GM12878 (cell line): ENCODE data around the gene COPZ1. TPM values are rescaled to one million over a fixed set of nuclear protein-coding genes. Genes with fewer than 3 reads are reported as not detected.

ENCODE experiments used
- ATAC-seq: fragments of 200-7000 bp; cut with Tn5 transposase; 3 replicates; pipeline ENCODE4 v1.9.1; 2020; ENCODE audit warnings: mild to moderate bottlenecking, moderate library complexity
- BruUV-seq: library from RNA; stranded (reverse); fragments of 400-500 nt; replicated peaks from 2 replicates; lab custom pipeline; 2021; lab: Mats Ljungman, UMichigan
- CTCF ChIA-PET: fragments of 300-600 bp; sonication (Branson Sonifier 250); formaldehyde crosslinking; extraction: SDS; loops from one replicate; lab custom pipeline; 2021; ENCODE audit warnings: inconsistent platforms; lab: Yijun Ruan, JAX
- POLR2A ChIA-PET: fragments of 350-600 bp; formaldehyde crosslinking; extraction: SDS; loops from one replicate; lab custom pipeline; 2021; ENCODE audit warnings: inconsistent platforms; lab: Charles Lee
- RAD21 ChIA-PET: fragments of 300-600 bp; sonication (Branson Sonifier 250); formaldehyde crosslinking; loops from one replicate; lab custom pipeline; 2023; ENCODE audit warnings: antibody characterized with exemption; ENCODE audit not compliant: unreplicated experiment; lab: Charles Lee
- SMC1A ChIA-PET: fragments of 300-600 bp; sonication (Branson Sonifier 250); formaldehyde crosslinking; loops from one replicate; lab custom pipeline; 2023; ENCODE audit not compliant: unreplicated experiment, uncharacterized antibody; lab: Charles Lee
- DNase-seq: peaks from one replicate; pipeline ENCODE4 v3.0.0-alpha.2; 2011; ENCODE audit warnings: low read depth, low spot score
- FAIRE-seq: peaks from 3 replicates; lab custom pipeline; 2011; peaks lifted over from hg19 to GRCh38; lab: Jason Lieb, UNC
- H2AFZ ChIP-seq: 2 replicates; pipeline ENCODE4 v1.6.0; 2011; ENCODE audit warnings: low read depth, low read length, control low read depth; ENCODE audit not compliant: control insufficient read depth
- H3K27ac ChIP-seq: 2 replicates; pipeline ENCODE4 v1.5.1; 2011; ENCODE audit warnings: control low read depth; ENCODE audit not compliant: control insufficient read depth, insufficient read depth
- H3K27me3 ChIP-seq, 2 experiments: replicated peaks in 1 of 2; 2 replicates each; pipeline versions ENCODE4 v1.6.0 to v1.6.1; 2011; ENCODE audit warnings: low read length in 1 of 2; ENCODE audit not compliant: control insufficient read depth in 2 of 2, insufficient read depth in 2 of 2
- H3K36me3 ChIP-seq, 2 experiments: 2 replicates each; pipeline ENCODE4 v1.5.1; 2011; ENCODE audit warnings: low read length in 1 of 2; ENCODE audit not compliant: control insufficient read depth in 2 of 2, insufficient read depth in 2 of 2
- H3K4me1 ChIP-seq: 2 replicates; pipeline ENCODE4 v1.6.1; 2011; ENCODE audit warnings: mild to moderate bottlenecking, low read length, moderate library complexity, mixed read lengths; ENCODE audit not compliant: control insufficient read depth, insufficient read depth
- H3K4me2 ChIP-seq: 2 replicates; pipeline ENCODE4 v1.6.0; 2011; ENCODE audit warnings: control low read depth; ENCODE audit not compliant: control insufficient read depth, insufficient read depth
- H3K4me3 ChIP-seq: fragments of 200-600 bp; sonication (generic); 2 replicates; pipeline ENCODE4 v1.5.1; 2016
- H3K79me2 ChIP-seq: 2 replicates; pipeline ENCODE4 v1.6.0; 2011; ENCODE audit warnings: low read length; ENCODE audit not compliant: control insufficient read depth, insufficient read depth
- H3K9ac ChIP-seq: 2 replicates; pipeline ENCODE4 v1.8.0; 2011; ENCODE audit warnings: low read length, control low read depth, mixed read lengths; ENCODE audit not compliant: control insufficient read depth, insufficient read depth
- H3K9me3 ChIP-seq: replicated peaks from 3 replicates; pipeline ENCODE4 v1.5.1; 2011; ENCODE audit warnings: mild to moderate bottlenecking, low read length; ENCODE audit not compliant: control insufficient read depth, insufficient read depth
- H4K20me1 ChIP-seq: 2 replicates; pipeline ENCODE4 v1.6.0; 2011; ENCODE audit not compliant: control insufficient read depth, insufficient read depth
- FOS ChIP-seq: IDR thresholded peaks from 3 replicates; pipeline ENCODE4 v1.6.1; 2011; ENCODE audit warnings: borderline replicate concordance; ENCODE audit not compliant: insufficient read length; ENCODE audit errors: extremely low read depth
- HCFC1 ChIP-seq: fragments of 150-350 bp; IDR thresholded peaks from 2 replicates; pipeline ENCODE4 v1.6.1; 2014; ENCODE audit warnings: low read length
- IRF4 ChIP-seq: IDR thresholded peaks from 2 replicates; pipeline ENCODE4 v1.6.1; 2011; ENCODE audit warnings: low read depth, low read length
- JUNB ChIP-seq: IDR thresholded peaks from 2 replicates; pipeline ENCODE4 v1.6.1; 2016; ENCODE audit warnings: antibody characterized with exemption, mild to moderate bottlenecking
- MEF2B ChIP-seq: fragments of 450-650 bp; IDR thresholded peaks from 2 replicates; pipeline ENCODE4 v1.6.1; 2018; ENCODE audit warnings: mild to moderate bottlenecking, moderate library complexity; ENCODE audit not compliant: partially characterized antibody, poor library complexity, severe bottlenecking
- MTA3 ChIP-seq: IDR thresholded peaks from 2 replicates; pipeline ENCODE4 v1.6.1; 2012; ENCODE audit warnings: low read length, inconsistent platforms, borderline replicate concordance
- NR2C1 ChIP-seq: fragments of 450-650 bp; IDR thresholded peaks from 2 replicates; pipeline ENCODE4 v1.6.1; 2017; ENCODE audit warnings: antibody characterized with exemption, mild to moderate bottlenecking, moderate library complexity
- ZNF217 ChIP-seq: fragments of 450-650 bp; IDR thresholded peaks from 2 replicates; pipeline ENCODE4 v1.6.1; 2017; ENCODE audit warnings: antibody characterized with exemption, mild to moderate bottlenecking
- WGBS: methylation state at CpG from one replicate; pipeline ENCODE4 v1.1.6; 2016; ENCODE audit warnings: low lambda C conversion rate; ENCODE audit not compliant: insufficient replicate concordance, insufficient coverage; ENCODE audit errors: missing lambda C conversion rate; 5-methylcytosine and 5-hydroxymethylcytosine counted together
- in situ Hi-C: fragments of 300-500 bp; cut with MboI; formaldehyde crosslinking; loops from 9 replicates; pipeline ENCODE4 v1.14.3; 2018; ENCODE audit warnings: mixed read lengths
- intact Hi-C: fragments of 100-400 bp; cut with micrococcal nuclease; formaldehyde crosslinking; loops from one replicate; pipeline ENCODE4 v1.14.2; 2022; ENCODE audit not compliant: unreplicated experiment
- polyA plus RNA-seq, 11 experiments: library from polyadenylated mRNA; depleted of rRNA in 4 of 11; unstranded in 6 of 11; stranded (reverse) in 5 of 11; fragments of >200 nt; fragmentation: Nextera tagmentation in 4 of 11; fragmentation: Illumina TruSeq in 1 of 11; extraction: Ambion mirVana in 4 of 11; extraction: Trizol in 1 of 11; gene quantifications; 1 replicate in 1 of 11; 2 replicates in 10 of 11; pipeline versions ENCODE4 v1.2.1 to v1.2.3, GENCODE V29; 2011 to 2016; ENCODE audit warnings: inconsistent platforms in 2 of 11, missing spikeins in 2 of 11, low read depth in 1 of 11
- total RNA-seq, 4 experiments: library from RNA; depleted of rRNA in 3 of 4; stranded (reverse); fragments of >200 nt in 3 of 4; fragmentation: Illumina TruSeq in 1 of 4; extraction: Trizol in 1 of 4; gene quantifications; 2 replicates each; pipeline versions ENCODE4 v1.2.1 to v1.2.3, GENCODE V29; 2013 to 2021
- TF ChIP-seq, protein P1 (sequence below): IDR thresholded peaks from 2 replicates; pipeline ENCODE4 v1.6.1; 2012; ENCODE audit warnings: low read length, inconsistent platforms
- TF ChIP-seq, protein P2 (sequence below): IDR thresholded peaks from 2 replicates; pipeline ENCODE4 v1.6.1; 2011; ENCODE audit warnings: low read depth, mild to moderate bottlenecking, low read length, moderate library complexity, borderline replicate concordance; ENCODE audit errors: extremely low read depth

The COPZ1 gene
- total and polyA plus RNA-seq, 10 of the 15 experiments (the other 5 are each of a cell fraction or from before 2014, with no cell fraction given), result 112 to 378 (median 184) TPM

DNA sequence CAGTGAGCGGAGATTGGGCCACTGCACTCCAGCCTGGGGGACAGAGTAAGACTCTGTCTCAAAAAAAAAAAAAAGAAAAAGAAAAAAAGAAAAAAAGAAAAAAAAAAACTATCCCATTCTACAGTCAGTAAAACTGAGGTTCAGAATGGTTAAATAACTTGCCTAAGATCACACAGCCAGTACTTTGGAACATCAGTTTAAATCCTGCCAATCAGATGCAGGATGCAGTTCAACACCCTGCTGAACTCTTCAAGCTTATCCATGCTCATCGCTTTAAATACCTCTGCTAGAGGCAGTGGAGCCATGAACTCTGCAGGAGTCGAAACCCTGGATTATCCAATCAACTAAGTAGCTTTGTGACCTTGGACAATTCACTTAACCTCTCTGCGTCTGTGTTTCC lies 56.2 kb downstream of the COPZ1 start:
- intact Hi-C loops, result no loop called here
- no peak for FAIRE-seq
- Histone ChIP-seq H4K20me1 (no peaks in the 10 kb centered on the region), H2AFZ (no peak overlapping the region), H3K4me1 (peaks cover 14% of the 10 kb centered on the region), H3K36me3 (no peaks in the 10 kb centered on the region), H3K27me3 (no peaks in the 10 kb centered on the region), H3K9me3 (no peaks in the 10 kb centered on the region), H3K27ac (no peak overlapping the region), H3K79me2 (no peaks in the 10 kb centered on the region), H3K4me2 (no peak overlapping the region), H3K9ac (no peak overlapping the region), H3K4me3 (no peak overlapping the region)
- ChIA-PET POLR2A (interaction anchor here (0.7 to 0.9 kb wide), 2 partner anchors 8 to 107 kb away, joined by 3 to 4 read pairs; no protein-coding TSS in a partner anchor), SMC1A (interaction anchor here (1.0 to 4.1 kb wide), 8 partner anchors 12 to 89 kb away, joined by 3 to 17 read pairs (median 4); partner anchors contain the start of genes COPZ1 and ITGA5), RAD21 (interaction anchor here (0.7 to 2.5 kb wide), 7 partner anchors 12 to 165 kb away, joined by 3 to 16 read pairs (median 5); partner anchors contain the start of gene COPZ1), CTCF (interaction anchor here (0.6 to 6.4 kb wide), 31 partner anchors 9 to 365 kb away, joined by 3 to 66 read pairs (median 7); partner anchors contain the start of genes CBX5, COPZ1 and NCKAP1L)
- WGBS, result 57% methylated on average over 4 of the region's 4 CpGs
- DNase-seq, result no peak
- ATAC-seq, result no peak
- BruUV-seq, result no TSS peak
- in situ Hi-C loops, result no loop called here
- TF ChIP-seq MEF2B (no peak), NR2C1 (no peak), FOS (no peak), JUNB (no peak), IRF4 (no peak), HCFC1 (no peak), ZNF217 (no peak), MTA3 (no peak)
- TF ChIP-seq, protein P1, sequence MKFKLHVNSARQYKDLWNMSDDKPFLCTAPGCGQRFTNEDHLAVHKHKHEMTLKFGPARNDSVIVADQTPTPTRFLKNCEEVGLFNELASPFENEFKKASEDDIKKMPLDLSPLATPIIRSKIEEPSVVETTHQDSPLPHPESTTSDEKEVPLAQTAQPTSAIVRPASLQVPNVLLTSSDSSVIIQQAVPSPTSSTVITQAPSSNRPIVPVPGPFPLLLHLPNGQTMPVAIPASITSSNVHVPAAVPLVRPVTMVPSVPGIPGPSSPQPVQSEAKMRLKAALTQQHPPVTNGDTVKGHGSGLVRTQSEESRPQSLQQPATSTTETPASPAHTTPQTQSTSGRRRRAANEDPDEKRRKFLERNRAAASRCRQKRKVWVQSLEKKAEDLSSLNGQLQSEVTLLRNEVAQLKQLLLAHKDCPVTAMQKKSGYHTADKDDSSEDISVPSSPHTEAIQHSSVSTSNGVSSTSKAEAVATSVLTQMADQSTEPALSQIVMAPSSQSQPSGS, result no peak
- TF ChIP-seq, protein P2, sequence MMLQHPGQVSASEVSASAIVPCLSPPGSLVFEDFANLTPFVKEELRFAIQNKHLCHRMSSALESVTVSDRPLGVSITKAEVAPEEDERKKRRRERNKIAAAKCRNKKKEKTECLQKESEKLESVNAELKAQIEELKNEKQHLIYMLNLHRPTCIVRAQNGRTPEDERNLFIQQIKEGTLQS, result no peak
